ENCODE results near the gene NCK2. TPM values are rescaled to one million over a fixed set of nuclear protein-coding genes. Genes with fewer than 3 reads are reported as not detected.

NCK2 gene
- total and polyA plus RNA-seq, 10 of the 15 experiments (the other 5 are each of a cell fraction or from before 2014, with no cell fraction given) = 1.2 to 30.9 (median 14.1) TPM

GRCh38 chr2:105777506-105778055, 32.9 kb downstream of the NCK2 start (continued):
- TF ChIP-seq RAD51 (IDR thresholded peaks at IDR 0.05) (no peak), TAF1 (IDR thresholded peaks at IDR 0.05; ENCODE audit: borderline replicate concordance, low read depth, low read length) (no peak), CEBPB (IDR thresholded peaks at IDR 0.05; ENCODE audit: borderline replicate concordance in 1 of 2, low read depth in 2 of 2, low read length in 2 of 2) (no peak), ZBED1 (IDR thresholded peaks at IDR 0.05; ENCODE audit: borderline replicate concordance) (no peak), SKIL (IDR thresholded peaks at IDR 0.05; ENCODE audit: low read depth, poor library complexity, severe bottlenecking) (no peak), FOS (IDR thresholded peaks at IDR 0.05; ENCODE audit: borderline replicate concordance, extremely low read depth, insufficient read length) (no peak), STAT3 (IDR thresholded peaks at IDR 0.05; ENCODE audit: low read depth, low read length) (no peak), ATF3 (IDR thresholded peaks at IDR 0.05; ENCODE audit: borderline replicate concordance, extremely low read depth, low read depth, low read length) (no peak)

DNA sequence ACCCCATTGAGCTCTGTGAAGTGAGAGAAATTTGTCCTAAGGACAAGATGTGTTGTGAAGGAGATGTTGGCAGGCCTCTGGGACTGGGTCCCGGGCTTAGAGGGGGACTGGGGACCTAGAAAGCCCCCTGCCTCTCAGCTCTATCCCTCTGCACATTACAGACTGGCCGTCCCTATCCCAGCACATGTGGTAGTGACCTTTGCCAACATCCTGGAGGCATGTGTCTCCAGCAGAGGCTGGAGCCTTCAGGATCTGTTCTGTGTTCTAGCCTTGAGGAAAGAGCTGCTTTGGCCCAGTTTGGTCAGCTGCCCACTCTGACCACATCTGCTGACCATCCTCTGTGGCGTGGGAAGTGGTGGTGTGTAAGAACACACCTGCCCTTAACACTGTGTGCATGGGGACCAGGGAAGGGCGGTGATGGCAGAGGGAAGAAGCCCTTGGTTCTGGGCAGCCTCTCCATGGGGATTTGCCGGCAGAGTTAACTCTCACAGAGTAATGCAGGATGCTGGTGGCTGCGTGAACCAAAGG, 33.4 kb downstream of the NCK2 start:
- no peak for FAIRE-seq
- H3K4me3 ChIP-seq = no peak overlapping the region
- TF ChIP-seq EGR1 (IDR thresholded peaks at IDR 0.05; ENCODE audit: borderline replicate concordance in 1 of 2, low read depth in 2 of 2, low read length in 2 of 2) (no peak), EED (IDR thresholded peaks at IDR 0.05; ENCODE audit: low read depth) (no peak), ETV6 (conservative IDR thresholded peaks at IDR 0.05 in 1 of 2, IDR thresholded peaks at IDR 0.05 in 1 of 2; ENCODE audit: borderline replicate concordance in 1 of 2, low read depth in 1 of 2) (no peak), PKNOX1 (IDR thresholded peaks at IDR 0.05) (no peak), FOS (IDR thresholded peaks at IDR 0.05; ENCODE audit: borderline replicate concordance, extremely low read depth, insufficient read length) (no peak), CBX5 (IDR thresholded peaks at IDR 0.05; ENCODE audit: low read depth) (no peak), RELA (IDR thresholded peaks at IDR 0.05; ENCODE audit: borderline replicate concordance, partially characterized antibody) (no peak), RBBP5 (conservative IDR thresholded peaks at IDR 0.05) (no peak), HDGF (IDR thresholded peaks at IDR 0.05) (no peak), TCF12 (IDR thresholded peaks at IDR 0.05; ENCODE audit: low read depth, low read length) (no peak), SREBF1 (IDR thresholded peaks at IDR 0.05; ENCODE audit: low read length) (no peak), RUNX3 (IDR thresholded peaks at IDR 0.05; ENCODE audit: low read length) (no peak), CBX3 (IDR thresholded peaks at IDR 0.05; ENCODE audit: borderline replicate concordance, low read depth) (no peak)

More for the DNA sequence above, 33.4 kb downstream of the NCK2 start:
- BruUV-seq (replicated peaks) = no TSS peak
- ChIA-PET RAD21 (ENCODE audit: unreplicated experiment) (interaction anchor here (0.7 to 1.9 kb wide), 2 partner anchors 29 to 31 kb away, joined by 3 to 7 read pairs; no protein-coding TSS in a partner anchor), SMC1A (ENCODE audit: uncharacterized antibody, unreplicated experiment) (interaction anchor here (1.0 to 2.5 kb wide), 5 partner anchors 9 to 96 kb away, joined by 4 to 10 read pairs (median 5); no protein-coding TSS in a partner anchor), CTCF (interaction anchor here (1.2 to 2.1 kb wide), 4 partner anchors 9 to 96 kb away, joined by 4 to 6 read pairs (median 6); no protein-coding TSS in a partner anchor), POLR2A (interaction anchor here (1.2 kb wide), 1 partner anchor 96 kb away, joined by 3 read pairs; no protein-coding TSS in a partner anchor)
- Histone ChIP-seq H3K27ac (ENCODE audit: control insufficient read depth, insufficient read depth) (no peak overlapping the region), H3K27me3 (replicated peaks in 1 of 2; ENCODE audit: control insufficient read depth in 2 of 2, insufficient read depth in 2 of 2, low read length in 1 of 2) (no peaks in the 10 kb centered on the region), H3K4me2 (ENCODE audit: control insufficient read depth, insufficient read depth) (no peak overlapping the region), H3K9me3 (replicated peaks; ENCODE audit: control insufficient read depth, insufficient read depth, low read length) (no peaks in the 10 kb centered on the region), H2AFZ (ENCODE audit: control insufficient read depth, low read depth, low read length) (no peak overlapping the region), H3K79me2 (ENCODE audit: control insufficient read depth, insufficient read depth, low read length) (peaks cover 52% of the 10 kb centered on the region), H4K20me1 (ENCODE audit: control insufficient read depth, insufficient read depth) (peaks cover 3% of the 10 kb centered on the region; the same call in 1 of the 2 replicates), H3K9ac (ENCODE audit: control insufficient read depth, insufficient read depth, low read length) (no peak overlapping the region), H3K4me1 (ENCODE audit: control insufficient read depth, insufficient read depth, low read length) (peaks cover 26% of the 10 kb centered on the region), H3K36me3 (ENCODE audit: control insufficient read depth in 2 of 2, insufficient read depth in 2 of 2, low read length in 1 of 2) (no peaks in the 10 kb centered on the region)
- DNase-seq (ENCODE audit: low read depth, low spot score) = no peak
- in situ Hi-C loops (cut with MboI) = no loop called here
- intact Hi-C loops (cut with micrococcal nuclease; ENCODE audit: unreplicated experiment) = no loop called here
- ATAC-seq = no peak
- WGBS (ENCODE audit: insufficient coverage, insufficient replicate concordance, low lambda C conversion rate, missing lambda C conversion rate) = 100% methylated on average over 6 of the region's 6 CpGs

All from GM12878 (cell line).